HUES6 (cell line): ENCODE data around the gene UBE2R2.
A peak's percentile ranks its signal among the peaks of the same experiment; 100 is the strongest.
"Not testable (repeated sequence)": the region's sequence is repeated elsewhere in the genome, so short reads cannot be mapped to it uniquely, and the experiment has no call there.

Experiments
- H3K27ac ChIP-seq: 2 replicates; pipeline ENCODE4 v1.7.0; 2013; ENCODE audit warnings: low read depth, mild to moderate bottlenecking, low read length, inconsistent platforms
- H3K27me3 ChIP-seq: 2 replicates; pipeline ENCODE4 v1.6.1; 2013; ENCODE audit warnings: low read length; ENCODE audit not compliant: control insufficient read depth, insufficient read depth
- H3K36me3 ChIP-seq: 2 replicates; pipeline ENCODE4 v1.6.1; 2013; ENCODE audit warnings: low read length; ENCODE audit not compliant: control insufficient read depth, insufficient read depth
- H3K4me1 ChIP-seq: 2 replicates; pipeline ENCODE4 v1.6.1; 2013; ENCODE audit warnings: low read length; ENCODE audit not compliant: control insufficient read depth, insufficient read depth
- H3K4me3 ChIP-seq: 2 replicates; pipeline ENCODE4 v1.5.1; 2013; ENCODE audit warnings: low read depth, low read length
- H3K9ac ChIP-seq: one replicate; pipeline ENCODE4 v1.6.1; 2013; ENCODE audit warnings: mild to moderate bottlenecking, low read length
- H3K9me3 ChIP-seq: 2 replicates; pipeline ENCODE4 v1.6.1; 2013; ENCODE audit warnings: low read depth, low read length; ENCODE audit not compliant: control insufficient read depth, insufficient read depth

The UBE2R2 gene

DNA sequence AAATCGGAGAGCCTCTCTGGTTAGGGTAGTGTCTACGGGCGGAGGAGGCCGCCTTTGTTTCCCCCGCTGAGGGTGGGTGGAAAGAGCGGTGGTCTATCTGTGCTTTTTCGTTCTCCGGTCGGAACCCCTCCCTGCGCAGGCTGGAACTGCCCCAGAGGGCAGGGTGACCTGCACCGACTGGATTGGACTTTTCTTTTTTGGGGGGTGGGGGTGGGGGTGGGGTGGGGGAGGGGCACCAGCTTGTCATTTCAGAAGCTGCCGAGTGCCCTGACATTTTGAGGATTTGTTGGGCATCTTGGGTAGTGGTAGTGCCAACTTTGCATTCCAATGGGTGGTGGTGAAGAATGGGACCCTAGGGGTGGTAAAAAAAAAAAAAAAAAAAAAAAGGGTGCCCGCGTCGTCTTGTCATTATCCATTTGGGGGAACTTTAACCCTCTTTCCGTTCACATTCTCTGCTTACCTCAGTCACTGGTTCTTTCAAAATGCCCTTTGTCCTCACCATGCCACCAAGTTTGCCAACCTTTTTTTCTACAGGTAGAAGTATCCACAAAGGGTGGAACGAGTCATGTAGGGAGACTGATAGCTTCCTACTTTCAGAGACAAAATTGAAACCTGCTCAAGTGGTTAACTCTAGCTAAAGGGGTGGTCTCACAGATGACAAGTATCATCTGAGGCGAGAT lies 1.3 kb downstream of the UBE2R2 start:
- H3K4me3 ChIP-seq = peak overlapping the region; percentile 98
- no peaks in the 10 kb centered on the region for H3K27me3 ChIP-seq
- H3K9me3 ChIP-seq = no peaks in the 10 kb centered on the region
- peaks cover 19% of the 10 kb centered on the region for H3K4me1 ChIP-seq
- peak overlapping the region; percentile 99 for H3K9ac ChIP-seq
- H3K36me3 ChIP-seq = no peaks in the 10 kb centered on the region
- H3K27ac ChIP-seq = peak overlapping the region; percentile 98; the same call in 1 of the 2 replicates

GRCh38 chr9:33818847-33819500 lies 2.0 kb downstream of the UBE2R2 start:
- peaks cover 3% of the 10 kb centered on the region; the same call in 1 of the 2 replicates for H3K36me3 ChIP-seq
- H3K9ac ChIP-seq = peak overlapping the region; percentile 99
- H3K27me3 ChIP-seq = no peaks in the 10 kb centered on the region
- H3K4me3 ChIP-seq = peak overlapping the region; percentile 98
- no peaks in the 10 kb centered on the region for H3K9me3 ChIP-seq
- no peak overlapping the region for H3K27ac ChIP-seq
- H3K4me1 ChIP-seq = peaks cover 16% of the 10 kb centered on the region

DNA sequence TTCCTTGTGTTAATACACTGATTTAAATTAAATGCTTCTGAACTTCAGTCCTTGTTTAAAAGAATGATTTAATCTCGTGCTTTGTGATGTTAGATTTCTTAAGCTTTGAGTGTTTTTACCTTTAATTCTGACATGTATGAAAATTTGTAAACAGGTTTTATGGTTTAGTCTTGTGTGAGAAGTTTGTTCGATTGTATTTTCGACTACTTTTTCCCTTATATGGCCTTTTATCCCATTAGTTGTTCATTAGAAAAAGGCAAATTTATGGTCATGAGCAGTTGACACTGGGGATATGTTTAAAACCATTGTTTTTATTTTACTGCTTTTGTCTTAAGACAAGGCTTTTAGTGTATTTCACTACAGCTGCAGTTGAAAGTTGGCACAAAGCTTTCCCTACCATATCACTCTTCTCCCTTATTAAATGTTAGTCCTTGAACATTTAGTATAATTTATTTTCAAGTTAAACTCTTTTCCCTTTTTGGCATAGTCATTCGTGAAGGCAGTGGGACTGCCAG lies 3.3 kb downstream of the UBE2R2 start:
- Histone ChIP-seq H3K27me3 (no peaks in the 10 kb centered on the region), H3K27ac (no peak overlapping the region), H3K9me3 (no peaks in the 10 kb centered on the region), H3K9ac (no peak overlapping the region), H3K4me3 (no peak overlapping the region; the same call in 1 of the 2 replicates), H3K4me1 (peaks cover 15% of the 10 kb centered on the region), H3K36me3 (peaks cover 4% of the 10 kb centered on the region; the same call in 1 of the 2 replicates)

DNA sequence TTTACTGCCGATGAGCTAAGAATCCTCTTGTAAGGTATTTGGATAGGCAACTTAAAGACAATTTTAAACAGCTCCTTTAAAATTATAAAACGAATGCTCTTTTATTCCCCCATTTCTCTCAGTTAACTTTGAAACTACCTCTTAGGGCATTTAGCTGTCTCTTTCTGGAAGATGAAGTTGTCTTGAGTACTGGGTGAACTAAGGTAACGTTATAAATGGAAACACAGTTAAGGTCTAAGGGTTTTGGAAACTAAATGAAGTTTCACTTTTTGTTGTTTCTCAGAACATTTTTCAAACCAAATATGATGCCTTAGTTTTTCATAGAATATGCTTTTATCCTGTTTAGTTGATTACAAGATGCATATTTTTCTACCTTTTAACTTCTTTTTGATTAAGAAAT lies 6.8 kb downstream of the UBE2R2 start:
- Histone ChIP-seq H3K27ac (no peak overlapping the region), H3K9ac (no peak overlapping the region), H3K36me3 (peaks cover 4% of the 10 kb centered on the region; the same call in 1 of the 2 replicates), H3K4me1 (peaks cover 9% of the 10 kb centered on the region), H3K4me3 (no peak overlapping the region), H3K27me3 (no peaks in the 10 kb centered on the region), H3K9me3 (no peaks in the 10 kb centered on the region)

- not testable (repeated sequence) for H3K9ac ChIP-seq, H3K36me3 ChIP-seq, H3K4me1 ChIP-seq, H3K4me3 ChIP-seq, H3K27ac ChIP-seq, H3K27me3 ChIP-seq, H3K9me3 ChIP-seq
Measured at GRCh38 chr9:33827285-33827684, 10.3 kb downstream of the UBE2R2 start.

GRCh38 chr9:33829641-33830230 lies 12.8 kb downstream of the UBE2R2 start:
- H3K9ac ChIP-seq, H3K4me1 ChIP-seq, H3K9me3 ChIP-seq, H3K27ac ChIP-seq, H3K36me3 ChIP-seq, H3K4me3 ChIP-seq, H3K27me3 ChIP-seq: not testable (repeated sequence)

DNA sequence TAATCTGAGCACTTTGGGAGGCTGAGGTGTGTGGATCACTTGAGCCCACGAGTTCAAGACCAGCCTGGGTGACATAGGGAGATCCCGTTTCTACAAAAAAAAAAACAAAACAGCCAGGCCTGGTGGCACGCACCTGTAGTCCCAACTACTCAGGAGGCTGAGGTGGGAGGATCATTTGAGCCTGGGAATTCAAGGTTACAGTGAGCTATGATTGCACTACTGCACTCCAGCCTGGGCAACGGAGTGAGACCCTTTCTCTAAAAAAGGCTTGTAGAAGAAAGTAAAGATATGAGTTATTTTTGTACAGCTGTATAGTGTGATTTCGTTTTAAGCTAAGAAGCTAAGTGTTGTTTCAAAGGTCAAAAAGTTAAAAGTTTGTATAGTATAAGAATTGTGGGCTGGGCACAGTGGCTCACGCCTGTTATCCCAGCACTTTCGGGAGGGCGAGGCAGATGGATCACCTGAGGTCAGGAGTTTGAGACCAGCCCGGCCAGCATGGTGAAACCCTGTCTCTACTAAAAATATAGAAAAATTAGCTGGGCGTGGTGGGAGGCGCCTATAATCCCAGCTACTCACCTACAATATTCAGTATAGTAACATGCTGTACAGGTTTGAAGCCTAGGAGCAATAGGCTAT lies 18.8 kb downstream of the UBE2R2 start:
- H3K9ac ChIP-seq = no peak overlapping the region

DNA sequence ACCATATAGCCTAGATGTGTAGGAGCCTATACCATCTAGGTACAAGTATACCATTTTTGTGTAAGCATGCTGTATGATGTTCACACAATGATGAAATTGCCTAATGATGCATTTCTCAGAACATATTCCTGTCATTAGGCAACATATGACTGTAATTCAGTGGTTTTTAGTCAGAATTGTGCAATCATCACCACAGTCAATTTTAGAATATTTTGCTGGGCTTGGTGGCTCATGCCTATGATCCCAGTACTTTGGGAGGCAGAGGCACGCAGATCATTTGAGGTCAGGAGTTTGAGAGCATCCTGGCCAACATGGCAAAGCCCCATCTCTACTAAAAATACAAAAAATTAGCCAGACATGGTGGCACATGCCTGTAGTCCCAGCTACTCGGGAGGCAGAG lies 19.3 kb downstream of the UBE2R2 start:
- H3K36me3 ChIP-seq, H3K4me1 ChIP-seq, H3K9ac ChIP-seq: not testable (repeated sequence)

More for the DNA sequence above, 18.8 kb downstream of the UBE2R2 start:
- Histone ChIP-seq H3K9me3 (no peaks in the 10 kb centered on the region), H3K4me1 (no peaks in the 10 kb centered on the region), H3K36me3 (no peaks in the 10 kb centered on the region), H3K27me3 (no peaks in the 10 kb centered on the region), H3K4me3 (no peak overlapping the region), H3K27ac (no peak overlapping the region)

GRCh38 chr9:33837138-33837537 lies 20.2 kb downstream of the UBE2R2 start:
- Histone ChIP-seq H3K27ac (no peak overlapping the region), H3K9ac (no peak overlapping the region)

More for the DNA sequence above, 19.3 kb downstream of the UBE2R2 start:
- not testable (repeated sequence) for H3K4me3 ChIP-seq, H3K27ac ChIP-seq, H3K9me3 ChIP-seq, H3K27me3 ChIP-seq

GRCh38 chr9:33840381-33840780 lies 23.4 kb downstream of the UBE2R2 start:
- H3K4me3 ChIP-seq = no peak overlapping the region
- no peaks in the 10 kb centered on the region for H3K36me3 ChIP-seq
- no peaks in the 10 kb centered on the region for H3K27me3 ChIP-seq
- H3K9ac ChIP-seq = no peak overlapping the region
- no peaks in the 10 kb centered on the region for H3K4me1 ChIP-seq
- H3K27ac ChIP-seq = no peak overlapping the region
- no peaks in the 10 kb centered on the region for H3K9me3 ChIP-seq

More at GRCh38 chr9:33837138-33837537, 20.2 kb downstream of the UBE2R2 start:
- Histone ChIP-seq H3K4me3 (no peak overlapping the region), H3K36me3 (no peaks in the 10 kb centered on the region), H3K9me3 (no peaks in the 10 kb centered on the region), H3K4me1 (no peaks in the 10 kb centered on the region), H3K27me3 (no peaks in the 10 kb centered on the region)
